H1 (cell line): Measurements from ENCODE around the gene NACA.

Source experiments
- ATF2 ChIP-seq: IDR thresholded peaks from 2 replicates; pipeline ENCODE4 v1.6.1; 2012; ENCODE audit warnings: low read length, inconsistent platforms
- BACH1 ChIP-seq: IDR thresholded peaks from 2 replicates; pipeline ENCODE4 v1.6.1; 2012; ENCODE audit warnings: low read length, improper control_type of control experiment
- CEBPB ChIP-seq: IDR thresholded peaks from 2 replicates; pipeline ENCODE4 v1.6.1; 2012; ENCODE audit warnings: low read depth, low read length
- EP300 ChIP-seq, 2 experiments: IDR thresholded peaks; 1 replicate in 1 of 2; 2 replicates in 1 of 2; pipeline ENCODE4 v1.6.1; 2011 to 2012; ENCODE audit warnings: low read depth in 2 of 2, low read length in 2 of 2, mild to moderate bottlenecking in 2 of 2, borderline replicate concordance in 1 of 2, inconsistent platforms in 1 of 2, moderate library complexity in 1 of 2
- GABPA ChIP-seq: IDR thresholded peaks from 2 replicates; pipeline ENCODE4 v1.6.1; 2011; ENCODE audit warnings: mild to moderate bottlenecking, low read length, moderate library complexity, borderline replicate concordance; ENCODE audit not compliant: insufficient read depth
- JUND ChIP-seq: IDR thresholded peaks from 2 replicates; pipeline ENCODE4 v1.6.1; 2011; ENCODE audit warnings: mild to moderate bottlenecking, improper control_type of control experiment, low read length
- POLR2AphosphoS5 ChIP-seq: IDR thresholded peaks from 2 replicates; pipeline ENCODE4 v1.6.1; 2011; ENCODE audit warnings: low read depth, low read length
- RAD21 ChIP-seq, 2 experiments: IDR thresholded peaks in 1 of 2; conservative IDR thresholded peaks in 1 of 2; 2 replicates each; pipeline ENCODE4 v1.6.1; 2011; ENCODE audit warnings: low read depth in 2 of 2, low read length in 2 of 2, improper control_type of control experiment in 1 of 2, inconsistent platforms in 1 of 2, mild to moderate bottlenecking in 1 of 2, moderate library complexity in 1 of 2
- SIN3A ChIP-seq, 2 experiments: IDR thresholded peaks in 1 of 2; conservative IDR thresholded peaks in 1 of 2; 2 replicates each; pipeline ENCODE4 v1.6.1; 2011 to 2012; ENCODE audit warnings: low read length in 2 of 2, improper control_type of control experiment in 1 of 2, low read depth in 1 of 2, mild to moderate bottlenecking in 1 of 2
- USF2 ChIP-seq: IDR thresholded peaks from 2 replicates; pipeline ENCODE4 v1.6.1; 2011; ENCODE audit warnings: low read length, improper control_type of control experiment
- YY1 ChIP-seq: IDR thresholded peaks from 2 replicates; pipeline ENCODE4 v1.6.1; 2011; ENCODE audit warnings: low read depth, mild to moderate bottlenecking, low read length
- TF ChIP-seq, protein P1 (sequence below): IDR thresholded peaks from 2 replicates; pipeline ENCODE4 v1.6.1; 2012; ENCODE audit warnings: inconsistent platforms
- TF ChIP-seq, protein P2 (sequence below), 3 experiments: IDR thresholded peaks; 1 replicate in 2 of 3; 2 replicates in 1 of 3; pipeline versions ENCODE4 v1.5.1 to v1.6.1; 2011; ENCODE audit warnings: low read length in 3 of 3, mild to moderate bottlenecking in 3 of 3, inconsistent platforms in 2 of 3, low read depth in 1 of 3, moderate library complexity in 1 of 3; ENCODE audit not compliant: insufficient read depth in 1 of 3; ENCODE audit errors: control extremely low read depth in 1 of 3

DNA sequence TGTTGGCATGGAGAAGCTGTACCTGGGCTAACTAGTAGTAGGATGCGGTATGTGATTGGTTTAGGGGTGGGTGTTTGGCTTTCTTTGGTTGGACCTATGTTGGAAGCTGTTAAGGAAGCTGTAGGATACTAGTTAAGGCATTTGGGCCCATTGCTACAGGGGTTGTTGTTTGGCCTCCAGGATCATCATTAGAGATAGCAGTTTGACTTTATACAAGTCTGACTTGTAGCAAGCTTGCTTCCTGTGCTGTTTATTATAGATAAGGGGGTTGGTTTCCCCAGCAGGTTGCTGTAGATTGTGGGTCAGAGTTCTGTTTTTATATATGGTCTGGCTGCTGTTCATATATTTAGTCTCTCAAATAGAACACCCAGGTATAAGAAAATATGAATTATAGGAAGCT lies 28.5 kb upstream of the NACA start:
- TF ChIP-seq, protein P1, sequence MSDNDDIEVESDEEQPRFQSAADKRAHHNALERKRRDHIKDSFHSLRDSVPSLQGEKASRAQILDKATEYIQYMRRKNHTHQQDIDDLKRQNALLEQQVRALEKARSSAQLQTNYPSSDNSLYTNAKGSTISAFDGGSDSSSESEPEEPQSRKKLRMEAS = no peak
- TF ChIP-seq, protein P2, sequence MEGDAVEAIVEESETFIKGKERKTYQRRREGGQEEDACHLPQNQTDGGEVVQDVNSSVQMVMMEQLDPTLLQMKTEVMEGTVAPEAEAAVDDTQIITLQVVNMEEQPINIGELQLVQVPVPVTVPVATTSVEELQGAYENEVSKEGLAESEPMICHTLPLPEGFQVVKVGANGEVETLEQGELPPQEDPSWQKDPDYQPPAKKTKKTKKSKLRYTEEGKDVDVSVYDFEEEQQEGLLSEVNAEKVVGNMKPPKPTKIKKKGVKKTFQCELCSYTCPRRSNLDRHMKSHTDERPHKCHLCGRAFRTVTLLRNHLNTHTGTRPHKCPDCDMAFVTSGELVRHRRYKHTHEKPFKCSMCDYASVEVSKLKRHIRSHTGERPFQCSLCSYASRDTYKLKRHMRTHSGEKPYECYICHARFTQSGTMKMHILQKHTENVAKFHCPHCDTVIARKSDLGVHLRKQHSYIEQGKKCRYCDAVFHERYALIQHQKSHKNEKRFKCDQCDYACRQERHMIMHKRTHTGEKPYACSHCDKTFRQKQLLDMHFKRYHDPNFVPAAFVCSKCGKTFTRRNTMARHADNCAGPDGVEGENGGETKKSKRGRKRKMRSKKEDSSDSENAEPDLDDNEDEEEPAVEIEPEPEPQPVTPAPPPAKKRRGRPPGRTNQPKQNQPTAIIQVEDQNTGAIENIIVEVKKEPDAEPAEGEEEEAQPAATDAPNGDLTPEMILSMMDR (IDR thresholded peaks at IDR 0.05; ENCODE audit: control extremely low read depth in 1 of 3, insufficient read depth in 1 of 3, low read depth in 1 of 3, low read length in 3 of 3) = no peak
- TF ChIP-seq USF2 (no peak), SIN3A (conservative IDR thresholded peaks at IDR 0.05 in 1 of 2, IDR thresholded peaks at IDR 0.05 in 1 of 2; ENCODE audit: low read depth in 1 of 2, low read length in 2 of 2) (no peak), RAD21 (IDR thresholded peaks at IDR 0.05 in 1 of 2, conservative IDR thresholded peaks at IDR 0.05 in 1 of 2; ENCODE audit: low read depth in 2 of 2, low read length in 2 of 2) (no peak), YY1 (no peak), CEBPB (no peak), EP300 (IDR thresholded peaks at IDR 0.05; ENCODE audit: borderline replicate concordance in 1 of 2, low read depth in 2 of 2, low read length in 2 of 2) (no peak), ATF2 (no peak), BACH1 (no peak), POLR2AphosphoS5 (no peak), GABPA (no peak), JUND (no peak)
